Panc1 (cell line): ENCODE measurements around the gene EMID1. TPM values are rescaled to one million over a fixed set of nuclear protein-coding genes. Genes with fewer than 3 reads are reported as not detected.

Experiments used
- ATAC-seq: fragments of 200-7000 bp; cut with Tn5 transposase; 2 replicates; pipeline ENCODE4 v1.9.1; 2020; ENCODE audit warnings: mild to moderate bottlenecking, moderate library complexity
- BruUV-seq: library from RNA; stranded (reverse); fragments of 400-500 nt; replicated peaks from 2 replicates; lab custom pipeline; 2021; lab: Mats Ljungman, UMichigan
- CTCF ChIA-PET: fragments of 300-600 bp; sonication (Branson Sonifier 250); formaldehyde crosslinking; loops from one replicate; lab custom pipeline; 2022; ENCODE audit warnings: antibody characterized with exemption; lab: Charles Lee
- POLR2A ChIA-PET: fragments of 300-600 bp; sonication (Branson Sonifier 250); formaldehyde crosslinking; loops from one replicate; lab custom pipeline; 2022; ENCODE audit warnings: antibody characterized with exemption; lab: Charles Lee
- DNase-seq: peaks from one replicate; pipeline ENCODE4 v3.0.0-alpha.2; 2010; ENCODE audit warnings: low read depth, low spot score
- H3K27ac ChIP-seq: 2 replicates; pipeline ENCODE4 v1.5.1; 2011; ENCODE audit warnings: mild to moderate bottlenecking, low read length, inconsistent platforms
- H3K27me3 ChIP-seq: fragments of 200-500 bp; sonication (Bioruptor generic); 2 replicates; pipeline ENCODE4 v1.6.0; 2014; ENCODE audit warnings: low read length, inconsistent platforms; ENCODE audit not compliant: control insufficient read depth, insufficient read depth
- H3K36me3 ChIP-seq: fragments of 200-500 bp; sonication (Bioruptor generic); 2 replicates; pipeline ENCODE4 v1.5.1; 2014; ENCODE audit warnings: inconsistent platforms, mild to moderate bottlenecking, low read length, moderate library complexity; ENCODE audit not compliant: control insufficient read depth, insufficient read depth
- H3K4me1 ChIP-seq: 2 replicates; pipeline ENCODE4 v1.5.1; 2011; ENCODE audit warnings: inconsistent platforms, mild to moderate bottlenecking, low read length, moderate library complexity; ENCODE audit not compliant: control insufficient read depth, insufficient read depth
- H3K4me3 ChIP-seq, 2 experiments: 2 replicates each; pipeline ENCODE4 v1.5.1; 2011 to 2012; ENCODE audit warnings: low read depth in 2 of 2, low read length in 2 of 2, mild to moderate bottlenecking in 2 of 2, inconsistent platforms in 1 of 2, moderate library complexity in 1 of 2
- H3K9me3 ChIP-seq: fragments of 200-500 bp; sonication (Bioruptor generic); 2 replicates; pipeline ENCODE4 v1.5.1; 2014; ENCODE audit warnings: low read depth, mild to moderate bottlenecking, inconsistent platforms, low read length, moderate library complexity; ENCODE audit not compliant: control insufficient read depth, insufficient read depth
- POLR2AphosphoS5 ChIP-seq: IDR thresholded peaks from 2 replicates; pipeline ENCODE4 v1.6.1; 2012; ENCODE audit warnings: mild to moderate bottlenecking, low read depth, low read length, moderate library complexity
- SIN3A ChIP-seq: IDR thresholded peaks from 2 replicates; pipeline ENCODE4 v1.6.1; 2012; ENCODE audit warnings: low read depth, mild to moderate bottlenecking, low read length, moderate library complexity, borderline replicate concordance; ENCODE audit not compliant: insufficient read depth
- TCF7L2 ChIP-seq: IDR thresholded peaks from 2 replicates; pipeline ENCODE4 v1.6.1; 2011; ENCODE audit warnings: mild to moderate bottlenecking, low read depth, low read length, inconsistent platforms
- in situ Hi-C: cut with HindIII; loops from 2 replicates; pipeline ENCODE4 v1.10.0; 2016; ENCODE audit warnings: low sequenced_read_pairs, low pct_unique_long_range_greater_than_20kb
- intact Hi-C: fragments of 100-400 bp; cut with micrococcal nuclease; formaldehyde crosslinking; loops from one replicate; pipeline ENCODE4 v1.10.0; 2022; ENCODE audit not compliant: unreplicated experiment
- total RNA-seq: library from RNA; stranded (reverse); gene quantifications from one replicate; pipeline ENCODE4 v1.2.1, GENCODE V29; 2021; ENCODE audit not compliant: unreplicated experiment
- TF ChIP-seq, protein P1 (sequence below): fragments of 450-650 bp; IDR thresholded peaks from 2 replicates; pipeline ENCODE4 v1.5.1; 2017; ENCODE audit warnings: mild to moderate bottlenecking
- TF ChIP-seq, protein P2 (sequence below), 2 experiments: IDR thresholded peaks; 2 replicates each; pipeline ENCODE4 v1.6.1; 2011 to 2012; ENCODE audit warnings: low read depth in 2 of 2, control low read depth in 1 of 2, low read length in 1 of 2, mild to moderate bottlenecking in 1 of 2, moderate library complexity in 1 of 2; ENCODE audit not compliant: insufficient read depth in 1 of 2

Gene EMID1
- total RNA-seq, 1 experiment from 2014 or later: 1.1 TPM

DNA sequence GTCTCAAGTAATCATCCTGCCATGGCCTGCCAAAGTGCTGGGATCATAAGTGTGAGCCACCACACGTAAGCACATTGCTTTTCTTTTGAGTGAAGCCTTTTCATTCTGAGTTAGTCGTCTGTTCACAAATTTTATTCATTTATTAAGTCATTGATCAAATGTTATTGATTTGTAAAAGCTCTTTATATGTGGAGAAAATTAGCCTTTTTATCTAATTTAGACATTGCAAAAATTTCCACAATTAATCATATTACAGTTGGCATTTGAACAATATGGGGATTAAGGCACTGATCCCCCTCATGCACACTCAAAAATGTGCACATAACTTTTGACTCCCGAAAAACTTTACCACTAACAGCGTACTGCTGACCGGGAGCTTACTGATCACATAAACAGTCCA, 7.5 kb upstream of the EMID1 start:
- TF ChIP-seq TCF7L2 (no peak), SIN3A (no peak), POLR2AphosphoS5 (no peak)
- TF ChIP-seq, protein P1, sequence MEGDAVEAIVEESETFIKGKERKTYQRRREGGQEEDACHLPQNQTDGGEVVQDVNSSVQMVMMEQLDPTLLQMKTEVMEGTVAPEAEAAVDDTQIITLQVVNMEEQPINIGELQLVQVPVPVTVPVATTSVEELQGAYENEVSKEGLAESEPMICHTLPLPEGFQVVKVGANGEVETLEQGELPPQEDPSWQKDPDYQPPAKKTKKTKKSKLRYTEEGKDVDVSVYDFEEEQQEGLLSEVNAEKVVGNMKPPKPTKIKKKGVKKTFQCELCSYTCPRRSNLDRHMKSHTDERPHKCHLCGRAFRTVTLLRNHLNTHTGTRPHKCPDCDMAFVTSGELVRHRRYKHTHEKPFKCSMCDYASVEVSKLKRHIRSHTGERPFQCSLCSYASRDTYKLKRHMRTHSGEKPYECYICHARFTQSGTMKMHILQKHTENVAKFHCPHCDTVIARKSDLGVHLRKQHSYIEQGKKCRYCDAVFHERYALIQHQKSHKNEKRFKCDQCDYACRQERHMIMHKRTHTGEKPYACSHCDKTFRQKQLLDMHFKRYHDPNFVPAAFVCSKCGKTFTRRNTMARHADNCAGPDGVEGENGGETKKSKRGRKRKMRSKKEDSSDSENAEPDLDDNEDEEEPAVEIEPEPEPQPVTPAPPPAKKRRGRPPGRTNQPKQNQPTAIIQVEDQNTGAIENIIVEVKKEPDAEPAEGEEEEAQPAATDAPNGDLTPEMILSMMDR: no peak
- TF ChIP-seq, protein P2, sequence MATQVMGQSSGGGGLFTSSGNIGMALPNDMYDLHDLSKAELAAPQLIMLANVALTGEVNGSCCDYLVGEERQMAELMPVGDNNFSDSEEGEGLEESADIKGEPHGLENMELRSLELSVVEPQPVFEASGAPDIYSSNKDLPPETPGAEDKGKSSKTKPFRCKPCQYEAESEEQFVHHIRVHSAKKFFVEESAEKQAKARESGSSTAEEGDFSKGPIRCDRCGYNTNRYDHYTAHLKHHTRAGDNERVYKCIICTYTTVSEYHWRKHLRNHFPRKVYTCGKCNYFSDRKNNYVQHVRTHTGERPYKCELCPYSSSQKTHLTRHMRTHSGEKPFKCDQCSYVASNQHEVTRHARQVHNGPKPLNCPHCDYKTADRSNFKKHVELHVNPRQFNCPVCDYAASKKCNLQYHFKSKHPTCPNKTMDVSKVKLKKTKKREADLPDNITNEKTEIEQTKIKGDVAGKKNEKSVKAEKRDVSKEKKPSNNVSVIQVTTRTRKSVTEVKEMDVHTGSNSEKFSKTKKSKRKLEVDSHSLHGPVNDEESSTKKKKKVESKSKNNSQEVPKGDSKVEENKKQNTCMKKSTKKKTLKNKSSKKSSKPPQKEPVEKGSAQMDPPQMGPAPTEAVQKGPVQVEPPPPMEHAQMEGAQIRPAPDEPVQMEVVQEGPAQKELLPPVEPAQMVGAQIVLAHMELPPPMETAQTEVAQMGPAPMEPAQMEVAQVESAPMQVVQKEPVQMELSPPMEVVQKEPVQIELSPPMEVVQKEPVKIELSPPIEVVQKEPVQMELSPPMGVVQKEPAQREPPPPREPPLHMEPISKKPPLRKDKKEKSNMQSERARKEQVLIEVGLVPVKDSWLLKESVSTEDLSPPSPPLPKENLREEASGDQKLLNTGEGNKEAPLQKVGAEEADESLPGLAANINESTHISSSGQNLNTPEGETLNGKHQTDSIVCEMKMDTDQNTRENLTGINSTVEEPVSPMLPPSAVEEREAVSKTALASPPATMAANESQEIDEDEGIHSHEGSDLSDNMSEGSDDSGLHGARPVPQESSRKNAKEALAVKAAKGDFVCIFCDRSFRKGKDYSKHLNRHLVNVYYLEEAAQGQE (IDR thresholded peaks at IDR 0.05; ENCODE audit: insufficient read depth in 1 of 2, low read depth in 2 of 2, low read length in 1 of 2): no peak
- Histone ChIP-seq H3K27me3 (no peaks in the 10 kb centered on the region), H3K27ac (no peak overlapping the region), H3K4me1 (no peaks in the 10 kb centered on the region), H3K4me3 (no peak overlapping the region), H3K9me3 (no peaks in the 10 kb centered on the region), H3K36me3 (no peaks in the 10 kb centered on the region)
- ATAC-seq (no peak), DNase-seq (no peak)
- intact Hi-C loops: no loop called here
- ChIA-PET POLR2A (no interaction called here), CTCF (no interaction called here)
- in situ Hi-C loops: no loop called here
- BruUV-seq: no TSS peak

DNA sequence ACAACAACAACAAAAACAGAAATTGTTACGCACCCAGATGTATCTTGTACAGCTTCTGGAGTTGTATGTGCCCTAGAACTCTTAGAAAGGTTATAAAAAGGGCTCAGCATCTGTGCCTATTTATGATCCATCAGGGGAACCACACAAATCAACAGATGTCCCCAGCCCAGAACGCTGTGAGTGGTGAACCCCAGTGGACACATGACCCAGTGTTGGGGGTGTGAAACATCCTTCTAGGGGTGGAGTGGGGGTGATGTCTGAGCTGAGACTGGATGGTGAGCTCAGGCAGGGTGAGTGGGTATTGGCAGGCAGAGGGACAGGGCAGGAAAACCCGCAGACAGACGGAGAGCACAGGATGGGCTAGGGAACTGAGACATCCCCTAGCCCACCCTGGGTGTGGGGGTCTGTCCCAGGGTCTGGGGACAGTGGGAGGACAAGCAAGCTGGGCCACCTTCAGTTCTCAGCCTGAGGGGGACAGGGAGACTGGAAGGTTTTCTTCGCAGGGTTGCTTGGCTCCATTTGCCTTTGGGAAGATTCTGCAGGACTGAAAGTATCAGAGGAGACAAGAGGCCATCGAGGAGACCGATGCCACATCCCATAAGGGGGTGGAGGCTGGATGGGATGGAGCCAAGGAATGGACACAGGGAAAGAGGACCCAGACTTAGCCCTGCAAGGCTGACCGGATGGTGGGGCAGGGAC, 5.8 kb upstream of the EMID1 start:
- Histone ChIP-seq H3K27ac (no peak overlapping the region), H3K4me1 (no peaks in the 10 kb centered on the region), H3K36me3 (no peaks in the 10 kb centered on the region), H3K27me3 (no peaks in the 10 kb centered on the region), H3K4me3 (no peak overlapping the region), H3K9me3 (no peaks in the 10 kb centered on the region)
- no TSS peak for BruUV-seq
- TF ChIP-seq POLR2AphosphoS5 (no peak), TCF7L2 (no peak), SIN3A (no peak)
- TF ChIP-seq, protein P2 (IDR thresholded peaks at IDR 0.05; ENCODE audit: insufficient read depth in 1 of 2, low read depth in 2 of 2, low read length in 1 of 2): no peak
- TF ChIP-seq, protein P1: no peak
- CTCF ChIA-PET: no interaction called here
- POLR2A ChIA-PET: no interaction called here
- ATAC-seq: no peak
- in situ Hi-C loops (no loop called here), intact Hi-C loops (no loop called here)
- no peak for DNase-seq
